T-helper 17 cell (primary cell): ENCODE measurements around the gene ADAT3. TPM values are rescaled to one million over a fixed set of nuclear protein-coding genes. Genes with fewer than 3 reads are reported as not detected.
"Not testable (repeated sequence)": the region's sequence is repeated elsewhere in the genome, so short reads cannot be mapped to it uniquely, and the experiment has no call there.

Source experiments
- ATAC-seq: fragments of 150-1000 bp; cut with Tn5 transposase; 2 replicates; pipeline ENCODE4 v1.10.0; 2021; ENCODE audit warnings: mild to moderate bottlenecking, moderate library complexity
- DNase-seq, 3 donors: peaks; one replicate each; pipeline versions ENCODE4 v3.0.0 to v3.0.0-alpha.2; 2020 to 2021
- H3K9me3 ChIP-seq: one replicate; pipeline ENCODE4 v1.7.0; 2013; ENCODE audit warnings: low read length, mild to moderate bottlenecking; ENCODE audit not compliant: control insufficient read depth, poor library complexity, severe bottlenecking
- H3K27ac Mint-ChIP-seq: one replicate; pipeline ENCODE4 v1.8.0; 2022; ENCODE audit warnings: mild to moderate bottlenecking, moderate library complexity, mixed read lengths
- H3K27me3 Mint-ChIP-seq: one replicate; pipeline ENCODE4 v1.8.0; 2022; ENCODE audit warnings: mixed read lengths
- H3K36me3 Mint-ChIP-seq: one replicate; pipeline ENCODE4 v1.8.0; 2022; ENCODE audit warnings: low read depth, mixed read lengths
- H3K4me1 Mint-ChIP-seq: one replicate; pipeline ENCODE4 v1.8.0; 2022; ENCODE audit warnings: mild to moderate bottlenecking, mixed read lengths
- H3K4me3 Mint-ChIP-seq: one replicate; pipeline ENCODE4 v1.8.0; 2022; ENCODE audit warnings: mild to moderate bottlenecking, moderate library complexity, mixed read lengths
- total RNA-seq, 4 donors: library from RNA in 2 of 4; stranded (reverse) in 2 of 4; gene quantifications; one replicate each; pipeline ENCODE4 v1.2.3 and lab custom pipeline; 2022 to 2026

The ADAT3 gene
- total RNA-seq, 2 donors from 2014 or later: 6.4 to 8.5 TPM

DNA sequence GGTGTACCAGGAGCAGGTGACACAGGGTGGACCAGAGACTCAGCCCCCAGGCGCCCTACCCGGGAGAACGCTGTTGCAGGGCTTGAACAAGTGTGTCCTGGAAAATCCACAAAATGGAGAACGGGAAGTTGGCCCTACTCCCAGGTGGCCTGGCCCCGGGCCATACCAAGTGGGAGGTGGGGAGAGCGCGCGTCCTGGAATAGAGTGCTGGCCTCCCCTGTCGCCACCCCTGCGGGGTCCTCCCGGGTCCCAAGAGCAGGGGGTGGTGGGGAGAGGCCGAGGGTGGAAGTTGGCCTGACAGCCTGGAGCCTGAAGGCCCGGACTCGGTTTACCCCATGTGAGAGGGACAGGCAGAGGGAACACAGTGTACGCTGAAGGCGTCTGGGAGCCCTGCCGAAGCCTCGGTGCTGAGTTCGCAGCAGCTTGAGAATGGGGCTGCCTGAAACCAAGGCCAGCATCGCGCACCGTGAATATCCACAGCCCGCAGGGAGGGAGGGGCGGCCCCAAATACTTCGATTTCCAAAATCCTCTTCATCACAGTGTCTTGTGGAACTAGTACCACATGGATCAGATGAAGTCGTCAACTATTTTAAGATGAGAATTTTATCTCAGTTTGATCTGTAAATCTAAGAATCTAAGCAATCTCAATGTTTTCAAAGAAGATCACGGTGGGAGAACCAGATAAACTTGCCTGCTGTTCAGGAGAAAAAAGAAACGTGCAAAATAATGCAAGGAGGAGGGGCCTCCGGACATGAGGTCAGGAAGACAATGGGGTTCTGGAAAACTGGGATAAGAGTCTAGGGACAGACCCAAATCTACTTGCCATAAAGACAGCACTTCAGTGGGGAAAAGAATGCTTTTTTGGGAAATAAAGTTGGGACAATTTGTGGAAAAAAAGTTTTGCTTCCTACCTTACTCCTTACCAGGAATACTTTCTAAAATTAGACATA is 31.4 kb upstream of the ADAT3 start:
- no peak for ATAC-seq
- no peaks in the 10 kb centered on the region for H3K9me3 ChIP-seq
- DNase-seq: no peak
- Mint-ChIP-seq H3K36me3 (no peaks in the 10 kb centered on the region), H3K4me1 (peaks cover 25% of the 10 kb centered on the region), H3K27ac (peak overlapping the region; percentile 92), H3K4me3 (peak overlapping the region; percentile 60), H3K27me3 (no peaks in the 10 kb centered on the region)

DNA sequence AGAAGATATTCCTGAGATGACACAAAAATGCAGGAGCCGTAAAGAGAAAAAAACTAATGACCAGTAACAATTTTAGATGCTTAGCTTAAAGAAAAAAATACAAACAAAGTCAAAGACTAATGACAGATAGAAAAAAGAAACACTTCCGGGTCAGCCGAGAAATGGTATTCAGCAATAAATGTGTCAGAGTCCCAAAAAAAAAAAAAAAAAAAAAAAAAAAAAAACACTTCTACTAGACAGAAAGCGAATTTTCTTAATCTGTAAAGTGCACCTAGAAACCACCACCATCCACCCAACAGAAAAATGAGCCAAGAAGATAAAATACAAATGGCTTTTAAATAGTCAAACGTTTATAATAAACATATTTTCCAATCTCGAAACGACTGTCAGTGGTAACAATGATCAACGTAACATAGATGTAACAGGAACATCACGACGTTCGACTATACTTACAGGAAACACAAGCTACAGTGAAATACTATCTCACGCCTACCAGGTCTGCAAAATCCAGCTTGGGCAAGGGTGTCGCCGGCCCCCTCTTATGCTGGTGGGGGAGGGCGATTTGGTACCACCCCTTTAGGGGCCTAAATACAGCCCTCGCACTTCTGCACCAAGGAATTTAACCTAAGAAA is 30.5 kb upstream of the ADAT3 start:
- H3K4me3 Mint-ChIP-seq: peak overlapping the region; percentile 97
- peak overlapping the region; percentile 92 for H3K27ac Mint-ChIP-seq
- DNase-seq: peak in 1 of 3 donors; percentile 7
- H3K36me3 Mint-ChIP-seq: no peaks in the 10 kb centered on the region
- ATAC-seq: peak; percentile 47
- peaks cover 25% of the 10 kb centered on the region for H3K4me1 Mint-ChIP-seq
- no peaks in the 10 kb centered on the region for H3K27me3 Mint-ChIP-seq
- no peaks in the 10 kb centered on the region for H3K9me3 ChIP-seq

DNA sequence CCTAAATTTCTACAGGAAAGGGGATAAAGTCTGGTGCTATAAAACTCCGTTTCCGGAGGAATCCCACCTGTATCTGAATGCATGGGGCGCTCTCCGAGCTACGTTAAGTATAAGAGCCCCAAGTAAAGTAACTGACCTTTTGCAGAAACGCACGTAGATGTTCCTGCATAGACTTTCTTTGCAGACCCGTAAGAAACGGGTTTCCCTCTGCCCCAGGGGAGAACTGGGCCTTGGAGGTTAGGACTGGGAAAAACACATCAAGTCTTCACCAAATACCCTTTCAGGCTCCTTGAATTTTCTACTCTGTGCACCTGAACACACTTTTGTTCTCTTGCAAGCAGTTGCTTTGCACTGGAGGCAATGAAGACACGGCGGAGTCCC is 29.9 kb upstream of the ADAT3 start:
- H3K27me3 Mint-ChIP-seq, DNase-seq, H3K36me3 Mint-ChIP-seq, H3K9me3 ChIP-seq: not testable (repeated sequence)
- Mint-ChIP-seq H3K4me1 (peaks cover 25% of the 10 kb centered on the region), H3K4me3 (peak overlapping the region; percentile 97), H3K27ac (peak overlapping the region; percentile 92)
- ATAC-seq: peak; percentile 2

DNA sequence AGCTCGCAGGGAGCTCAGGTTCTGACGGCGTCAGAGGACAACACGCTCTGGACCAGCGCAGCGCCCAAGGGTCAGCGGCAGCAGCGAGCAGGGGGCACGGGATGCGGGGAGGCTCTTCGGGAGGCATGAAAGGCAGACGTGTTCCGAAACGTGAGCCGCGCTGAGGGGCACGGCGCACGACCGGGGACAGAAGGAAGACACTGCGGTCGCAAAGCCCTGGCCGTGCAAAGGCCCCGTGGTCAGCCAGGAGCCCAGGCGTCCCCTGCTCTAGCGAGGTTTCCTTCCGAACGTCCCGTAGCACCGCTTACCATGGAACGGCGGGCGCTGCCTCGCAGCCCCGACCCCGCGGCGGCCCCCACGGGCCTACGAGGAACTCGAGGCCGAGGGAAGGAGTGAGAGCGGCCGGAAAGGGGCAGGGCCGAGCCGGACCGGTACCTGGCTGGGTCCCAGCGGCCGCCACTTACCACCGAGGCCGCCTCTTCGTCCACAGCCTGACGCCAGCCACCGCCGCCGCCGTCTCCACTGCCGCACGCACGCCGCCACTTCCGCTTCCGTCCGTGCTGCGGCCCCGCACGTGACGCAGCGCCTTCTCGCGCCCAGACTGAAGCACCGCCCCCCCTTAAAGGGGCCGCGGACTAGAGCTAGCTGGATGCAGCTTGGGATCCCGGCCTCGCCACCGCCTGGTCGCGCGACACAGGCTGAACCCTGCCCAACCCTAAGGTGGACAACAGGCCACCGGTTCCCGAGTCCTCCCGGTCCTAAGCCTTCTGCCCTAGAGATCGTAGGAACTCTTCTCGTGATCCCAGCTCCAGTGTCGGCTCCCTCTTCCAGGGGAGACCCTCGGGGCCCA is 29.3 kb upstream of the ADAT3 start:
- Mint-ChIP-seq H3K27me3 (no peaks in the 10 kb centered on the region), H3K4me1 (peaks cover 23% of the 10 kb centered on the region), H3K36me3 (no peaks in the 10 kb centered on the region), H3K27ac (peak overlapping the region; percentile 92), H3K4me3 (peak overlapping the region; percentile 97)
- ATAC-seq (peak; percentile 94), DNase-seq (peak; percentile 78 to 83 (median 79))
- no peaks in the 10 kb centered on the region for H3K9me3 ChIP-seq

DNA sequence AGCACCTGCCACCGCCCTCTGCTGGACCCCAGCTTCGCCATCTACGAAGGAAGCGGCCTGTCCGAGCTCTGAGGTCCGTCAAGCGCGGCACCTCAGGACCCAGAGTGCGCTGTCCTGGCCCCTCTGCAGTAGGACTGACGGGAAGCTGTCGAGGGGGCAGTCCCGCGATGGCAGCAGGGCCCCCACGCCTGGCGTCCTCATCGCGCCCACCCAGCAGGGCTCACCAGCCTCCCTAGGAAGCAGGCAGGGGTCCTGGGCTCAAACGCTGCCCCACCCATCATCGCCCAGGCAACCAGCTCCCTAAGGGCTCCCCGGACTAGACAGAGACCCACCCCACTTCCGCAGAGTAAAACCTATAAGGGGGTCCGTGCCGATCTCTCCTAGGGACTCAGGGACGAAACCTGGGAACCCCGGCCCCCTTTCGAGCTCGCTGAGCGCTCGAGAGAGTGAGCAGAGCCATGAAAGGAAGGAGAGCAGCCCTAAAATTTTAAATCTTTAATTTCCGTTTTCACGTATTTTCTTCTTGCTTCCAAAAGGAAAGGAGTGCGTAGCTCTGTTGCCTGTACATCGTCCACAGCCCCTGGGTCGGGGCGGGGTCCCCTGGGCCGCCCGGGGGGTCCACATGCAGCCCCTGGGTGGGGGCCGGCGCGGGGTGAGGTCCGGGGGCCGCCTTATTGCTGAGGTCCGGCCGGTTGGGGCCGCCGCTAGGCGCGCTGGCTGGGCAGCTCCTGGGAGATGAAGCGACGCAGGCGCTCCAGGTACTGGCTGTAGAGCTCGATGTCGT is 28.5 kb upstream of the ADAT3 start:
- peak overlapping the region; percentile 97 for H3K4me3 Mint-ChIP-seq
- H3K4me1 Mint-ChIP-seq: peaks cover 23% of the 10 kb centered on the region
- DNase-seq (peak in 1 of 3 donors; percentile 11), ATAC-seq (peak; percentile 7)
- H3K27ac Mint-ChIP-seq: peak overlapping the region; percentile 92
- not testable (repeated sequence) for H3K36me3 Mint-ChIP-seq, H3K9me3 ChIP-seq, H3K27me3 Mint-ChIP-seq

DNA sequence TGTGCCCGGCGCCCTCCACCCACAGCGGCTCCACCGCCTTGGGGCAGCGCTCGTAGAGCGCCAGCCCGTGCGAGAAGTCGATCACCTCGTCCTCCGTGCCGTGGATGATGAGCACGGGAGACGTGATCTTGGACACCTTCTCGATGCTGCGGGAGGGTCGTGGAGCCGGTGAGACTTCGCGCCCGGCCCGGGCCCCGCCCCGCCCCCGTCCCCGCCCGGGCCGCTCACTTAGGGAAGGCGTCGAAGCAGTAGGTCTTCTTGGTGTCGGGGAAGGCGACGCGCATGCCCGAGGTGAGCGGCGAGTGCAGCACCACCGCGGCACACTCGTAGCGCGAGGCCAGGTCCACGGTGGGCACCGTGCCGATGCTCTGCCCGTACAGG is 27.9 kb upstream of the ADAT3 start:
- not testable (repeated sequence) for H3K27me3 Mint-ChIP-seq, H3K4me3 Mint-ChIP-seq, H3K9me3 ChIP-seq, H3K36me3 Mint-ChIP-seq, H3K27ac Mint-ChIP-seq, ATAC-seq
- H3K4me1 Mint-ChIP-seq: peaks cover 27% of the 10 kb centered on the region
- DNase-seq: peak in 1 of 3 donors; percentile 6

DNA sequence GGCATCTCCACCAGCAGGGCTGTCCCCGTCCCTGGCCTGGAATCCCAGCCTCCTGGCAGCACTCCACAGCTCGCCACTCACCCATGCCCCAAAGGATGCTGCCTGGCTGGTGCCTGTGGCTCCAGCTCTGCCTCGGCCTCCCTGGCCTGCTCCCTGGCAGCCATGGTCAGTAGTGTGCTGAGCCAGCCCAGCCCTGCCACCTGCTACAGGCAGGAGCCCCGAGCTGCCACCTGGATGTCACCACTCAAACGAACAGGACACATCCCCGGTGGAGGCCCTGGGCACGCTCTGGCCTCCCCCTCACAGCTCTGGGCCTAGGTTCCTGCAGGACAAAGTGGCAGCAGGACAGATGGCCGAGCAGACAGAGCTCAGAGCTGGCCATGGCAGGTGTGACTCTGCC is 26.6 kb upstream of the ADAT3 start:
- not testable (repeated sequence) for DNase-seq, ATAC-seq, H3K9me3 ChIP-seq, H3K36me3 Mint-ChIP-seq, H3K27me3 Mint-ChIP-seq
- peak overlapping the region; percentile 61 for H3K4me3 Mint-ChIP-seq
- H3K27ac Mint-ChIP-seq: peak overlapping the region; percentile 67
- peaks cover 38% of the 10 kb centered on the region for H3K4me1 Mint-ChIP-seq

GRCh38 chr19:1879982-1880381 is 25.2 kb upstream of the ADAT3 start:
- not testable (repeated sequence) for H3K9me3 ChIP-seq, DNase-seq, H3K36me3 Mint-ChIP-seq, ATAC-seq, H3K4me3 Mint-ChIP-seq, H3K27me3 Mint-ChIP-seq
- Mint-ChIP-seq H3K27ac (peak overlapping the region; percentile 32), H3K4me1 (peaks cover 39% of the 10 kb centered on the region)

- DNase-seq (no peak), ATAC-seq (no peak)
- Mint-ChIP-seq H3K36me3 (peaks cover 6% of the 10 kb centered on the region), H3K27me3 (no peaks in the 10 kb centered on the region), H3K4me3 (no peak overlapping the region), H3K4me1 (peaks cover 37% of the 10 kb centered on the region), H3K27ac (peak overlapping the region; percentile 32)
- no peaks in the 10 kb centered on the region for H3K9me3 ChIP-seq
Measured at GRCh38 chr19:1880611-1881392, 24.4 kb upstream of the ADAT3 start.

DNA sequence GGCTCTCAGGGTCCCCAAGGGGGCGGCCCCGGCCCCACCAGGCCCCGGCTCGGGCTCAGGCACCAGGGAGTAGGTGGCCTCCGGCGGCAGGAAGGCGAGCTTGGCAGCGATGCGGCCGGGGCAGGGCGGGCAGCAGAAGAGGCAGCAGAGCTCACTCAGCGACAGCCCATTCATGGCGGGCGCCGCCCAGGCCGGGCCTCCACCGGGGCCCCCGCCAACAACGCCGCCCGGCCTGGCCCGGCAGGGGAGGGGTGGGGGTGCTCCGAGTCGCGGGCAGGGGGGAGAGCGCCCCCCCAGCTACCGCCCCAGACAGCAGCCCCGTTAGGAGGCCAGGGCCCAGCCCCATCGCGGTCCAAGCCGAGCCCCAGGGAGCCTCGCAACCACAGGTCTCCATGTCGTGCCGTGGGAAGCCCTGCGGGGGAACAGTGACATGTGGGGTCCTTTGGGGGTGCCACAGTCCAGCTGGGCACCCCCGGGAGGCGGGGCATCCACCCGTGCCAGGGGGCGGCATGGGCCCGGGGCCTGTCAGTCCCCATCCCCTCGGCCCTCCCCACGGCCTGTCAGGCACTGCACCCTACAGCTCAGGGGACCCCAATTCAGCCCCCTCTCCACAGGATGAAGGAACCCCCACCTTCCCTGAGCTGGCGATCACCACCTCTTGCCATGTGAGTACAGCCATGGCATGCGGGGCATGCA is 23.7 kb upstream of the ADAT3 start:
- H3K9me3 ChIP-seq, H3K36me3 Mint-ChIP-seq, H3K27me3 Mint-ChIP-seq, DNase-seq, ATAC-seq: not testable (repeated sequence)
- Mint-ChIP-seq H3K27ac (peak overlapping the region; percentile 100), H3K4me3 (peak overlapping the region; percentile 98), H3K4me1 (peaks cover 31% of the 10 kb centered on the region)

DNA sequence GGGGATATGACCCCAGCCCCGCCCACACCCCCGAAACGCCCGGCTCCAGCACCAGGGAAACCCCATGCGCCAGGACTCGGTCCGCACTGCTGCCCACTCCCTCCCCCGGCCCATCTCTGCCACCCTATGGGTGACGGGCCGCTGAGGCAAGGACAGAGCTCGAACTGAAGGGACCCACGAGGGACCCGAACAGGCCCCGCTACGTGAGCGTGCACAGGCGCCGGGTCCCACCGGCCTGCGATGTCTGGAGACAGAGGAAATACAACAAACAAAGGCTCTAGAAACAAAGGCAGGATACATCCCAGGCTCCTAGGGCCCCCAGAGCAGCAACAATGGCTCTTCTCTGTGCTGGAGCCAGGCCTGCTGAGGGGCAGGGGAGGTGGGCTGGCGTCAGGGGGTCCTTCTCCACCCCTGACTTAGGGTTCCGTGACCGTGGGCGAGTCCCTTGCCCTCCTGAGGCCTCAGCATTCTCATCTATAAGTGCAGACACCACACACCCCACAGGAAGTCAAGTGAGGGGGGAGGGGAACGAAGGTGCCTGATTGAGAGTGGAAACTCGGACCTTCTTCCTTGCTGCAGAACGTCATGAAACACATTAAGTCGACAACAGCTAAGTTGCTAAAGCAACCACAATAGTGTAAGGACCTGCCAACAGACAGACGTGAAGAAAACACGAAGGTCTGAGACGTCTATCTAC is 23.0 kb upstream of the ADAT3 start:
- H3K27ac Mint-ChIP-seq: peak overlapping the region; percentile 100
- peak overlapping the region; percentile 98 for H3K4me3 Mint-ChIP-seq
- ATAC-seq (peak; percentile 70), DNase-seq (peak in 2 of 3 donors; percentile 50 to 51)
- peaks cover 31% of the 10 kb centered on the region for H3K4me1 Mint-ChIP-seq
- no peaks in the 10 kb centered on the region for H3K9me3 ChIP-seq
- peaks cover 6% of the 10 kb centered on the region for H3K36me3 Mint-ChIP-seq
- no peaks in the 10 kb centered on the region for H3K27me3 Mint-ChIP-seq
